Mesodermal cell (in vitro differentiated cells): ENCODE results near the gene MACROD2. TPM values are rescaled to one million over a fixed set of nuclear protein-coding genes. Genes with fewer than 3 reads are reported as not detected.
"Not testable (repeated sequence)": the region's sequence is repeated elsewhere in the genome, so short reads cannot be mapped to it uniquely, and the experiment has no call there.

ENCODE experiments used
- H3K27ac ChIP-seq: 2 replicates; pipeline ENCODE4 v1.7.0; 2013; ENCODE audit warnings: mild to moderate bottlenecking, low read depth, low read length, moderate library complexity; ENCODE audit not compliant: severe bottlenecking
- H3K36me3 ChIP-seq: 2 replicates; pipeline ENCODE4 v1.7.1; 2013; ENCODE audit warnings: mild to moderate bottlenecking, low read length, moderate library complexity; ENCODE audit not compliant: control insufficient read depth, insufficient read depth
- H3K4me1 ChIP-seq: one replicate; pipeline ENCODE4 v1.7.1; 2013; ENCODE audit warnings: mild to moderate bottlenecking, low read length; ENCODE audit not compliant: insufficient read depth, control insufficient read depth, poor library complexity, severe bottlenecking
- H3K4me3 ChIP-seq: 2 replicates; pipeline ENCODE4 v1.7.0; 2013; ENCODE audit warnings: low read length, control low read depth, mild to moderate bottlenecking; ENCODE audit not compliant: insufficient read depth, poor library complexity, severe bottlenecking; ENCODE audit errors: extremely low read depth
- H3K9me3 ChIP-seq: 2 replicates; pipeline ENCODE4 v1.7.1; 2013; ENCODE audit warnings: mild to moderate bottlenecking, low read length, moderate library complexity; ENCODE audit not compliant: control insufficient read depth
- WGBS, 2 experiments: methylation state at CpG; one replicate each; pipeline ENCODE4 v1.1.5; 2013; ENCODE audit warnings: missing lambda C conversion rate in 2 of 2; ENCODE audit not compliant: insufficient coverage in 2 of 2; 5-methylcytosine and 5-hydroxymethylcytosine counted together
- polyA plus RNA-seq, 2 experiments: library from polyadenylated mRNA; stranded (reverse); fragments of 50-300 nt; gene quantifications; one replicate each; pipeline ENCODE4 v1.2.3, GENCODE V29; 2013

Gene MACROD2
- 2.1 TPM for polyA plus RNA-seq (2013, experiment 1 of 2)
- 1.1 TPM for polyA plus RNA-seq (2013, experiment 2 of 2)

DNA sequence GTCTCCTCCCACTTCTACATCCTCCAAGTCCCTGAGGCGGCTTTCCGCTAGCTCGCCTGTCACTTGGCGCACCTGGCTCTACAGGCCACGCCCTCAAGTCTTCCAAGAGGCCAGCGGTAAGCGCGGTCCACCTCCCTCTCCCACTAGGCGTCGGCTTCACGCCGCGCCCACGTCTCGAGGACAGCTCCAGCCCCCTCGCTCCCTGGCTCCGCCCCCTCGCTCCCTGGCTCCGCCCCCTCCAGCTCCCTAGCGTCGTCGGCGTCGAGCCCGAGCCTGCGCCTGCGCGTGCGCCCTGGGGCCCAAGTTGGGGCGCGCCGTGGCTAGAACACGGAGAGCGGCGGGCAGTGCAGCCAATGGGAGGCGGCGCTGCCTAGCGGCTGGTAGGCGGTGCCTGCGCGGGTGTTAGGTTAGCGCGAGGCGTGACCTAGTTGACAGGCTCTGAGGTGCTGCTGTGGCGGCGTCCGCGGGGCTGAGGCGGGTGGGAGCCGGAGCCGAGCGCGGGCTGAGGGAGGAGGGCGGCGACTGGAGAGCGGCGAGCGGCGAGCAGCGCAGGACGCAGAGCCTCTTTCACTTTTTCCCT lies at the start of gene MACROD2:
TSS of gene MACROD2 (plus strand) at position 431 of the 580 bp plus-strand sequence.
- 1 to 4% methylated on average over 29 to 49 of the region's 61 CpGs for WGBS, 2 experiments
- H3K4me3 ChIP-seq = peak within 1 kb of the TSS; percentile 54
- peaks cover 9% of the 10 kb centered on the region for H3K9me3 ChIP-seq
- no peaks in the 10 kb centered on the region for H3K4me1 ChIP-seq
- no peak within 1 kb of the TSS for H3K27ac ChIP-seq
- no peaks in the 10 kb centered on the region for H3K36me3 ChIP-seq

DNA sequence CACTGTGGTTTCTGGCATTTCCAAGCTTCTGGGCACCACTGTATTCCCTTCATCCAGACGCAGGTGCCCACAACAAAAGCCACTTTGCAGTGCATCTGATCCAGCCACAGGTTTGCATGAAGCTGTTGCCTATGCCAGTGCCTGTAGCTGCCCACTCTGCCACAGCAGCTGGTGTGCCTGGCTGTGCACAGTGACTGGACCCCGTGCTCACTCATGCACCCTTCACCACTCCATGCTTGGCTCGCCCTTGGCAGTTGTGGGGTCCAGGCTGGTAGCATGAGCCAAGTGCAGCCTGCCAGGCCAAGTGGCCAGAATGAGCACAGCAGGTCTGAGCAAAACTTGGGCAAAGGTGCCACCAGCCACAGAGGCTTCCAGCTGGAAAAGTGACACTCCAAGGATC lies 47.6 kb upstream of the MACROD2 start:
- Histone ChIP-seq H3K4me1 (no peaks in the 10 kb centered on the region), H3K4me3 (no peak overlapping the region), H3K27ac (no peak overlapping the region), H3K36me3 (no peaks in the 10 kb centered on the region), H3K9me3 (no peaks in the 10 kb centered on the region)
- WGBS, 2 experiments = 80 to 85% methylated on average over 1 to 3 of the region's 3 CpGs

DNA sequence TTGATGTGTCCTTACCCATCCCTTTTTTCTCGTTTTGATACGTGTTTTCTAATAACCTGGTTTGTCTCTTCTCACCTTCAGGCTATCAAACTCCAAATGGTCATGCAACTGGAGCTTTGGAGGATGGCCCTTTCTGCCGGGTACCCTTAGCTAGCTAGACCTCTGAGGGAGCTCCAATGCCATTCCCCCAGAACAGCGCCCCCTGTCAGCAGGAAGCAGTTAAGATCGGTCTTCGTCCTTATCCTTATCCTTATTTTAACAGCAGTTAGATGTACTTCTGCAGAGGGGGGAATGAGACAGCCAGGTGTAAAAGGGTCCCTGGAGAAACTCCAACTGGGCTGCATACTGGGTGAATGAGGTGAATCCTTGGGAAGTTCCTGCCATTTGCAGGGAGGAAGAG lies 42.1 kb upstream of the MACROD2 start:
- Histone ChIP-seq H3K9me3 (no peaks in the 10 kb centered on the region), H3K36me3 (no peaks in the 10 kb centered on the region), H3K27ac (no peak overlapping the region), H3K4me1 (no peaks in the 10 kb centered on the region), H3K4me3 (no peak overlapping the region)
- 87 to 93% methylated on average over 3 of the region's 6 CpGs for WGBS, 2 experiments

DNA sequence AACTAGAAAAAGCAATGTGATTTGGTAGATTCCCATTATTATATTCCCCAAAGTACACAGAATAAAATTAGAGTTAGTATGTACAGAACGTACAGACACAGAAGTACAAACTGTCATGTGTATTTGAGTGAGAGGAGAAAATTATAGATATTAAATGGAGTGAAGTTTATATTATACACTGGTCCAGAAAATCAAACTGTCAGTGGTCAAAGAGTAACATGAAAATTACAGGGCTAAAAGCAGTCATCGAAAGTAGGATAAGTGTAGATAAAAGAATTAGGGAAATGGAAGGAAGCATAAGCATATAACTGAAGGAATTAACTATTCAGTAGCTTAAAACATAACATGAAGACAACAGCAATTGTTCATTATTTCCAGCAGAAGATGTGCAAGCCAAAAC lies 35.2 kb upstream of the MACROD2 start:
- H3K4me1 ChIP-seq = no peaks in the 10 kb centered on the region
- WGBS, 2 experiments = no CpG with 5 or more reads among the region's 2 CpGs
- no peak overlapping the region for H3K4me3 ChIP-seq
- H3K27ac ChIP-seq = no peak overlapping the region
- no peaks in the 10 kb centered on the region for H3K9me3 ChIP-seq
- no peaks in the 10 kb centered on the region for H3K36me3 ChIP-seq

DNA sequence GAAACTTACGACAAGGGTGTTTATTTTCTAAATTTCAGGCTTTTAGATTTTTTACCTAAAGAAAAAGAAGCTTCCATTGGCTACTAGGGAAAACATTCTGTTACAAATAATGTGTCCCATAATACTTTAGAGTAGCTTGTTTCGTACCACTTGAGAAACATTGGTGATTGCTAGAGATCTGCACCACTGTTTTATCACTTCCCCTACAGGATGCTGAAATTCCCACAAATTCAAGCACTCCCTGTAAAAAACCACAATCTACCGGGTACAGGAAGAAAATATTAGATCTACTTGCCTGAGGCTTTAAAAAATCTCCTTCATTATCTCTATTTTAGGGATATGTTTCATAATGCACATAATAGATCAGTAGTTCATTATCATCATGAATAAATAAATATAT lies 34.8 kb upstream of the MACROD2 start:
- Histone ChIP-seq H3K4me1 (no peaks in the 10 kb centered on the region), H3K36me3 (no peaks in the 10 kb centered on the region), H3K27ac (no peak overlapping the region), H3K9me3 (no peaks in the 10 kb centered on the region), H3K4me3 (no peak overlapping the region)
- 100% methylated on average over 1 of the region's 3 CpGs; no CpG with 5 or more reads in 1 of the 2 experiments for WGBS, 2 experiments

DNA sequence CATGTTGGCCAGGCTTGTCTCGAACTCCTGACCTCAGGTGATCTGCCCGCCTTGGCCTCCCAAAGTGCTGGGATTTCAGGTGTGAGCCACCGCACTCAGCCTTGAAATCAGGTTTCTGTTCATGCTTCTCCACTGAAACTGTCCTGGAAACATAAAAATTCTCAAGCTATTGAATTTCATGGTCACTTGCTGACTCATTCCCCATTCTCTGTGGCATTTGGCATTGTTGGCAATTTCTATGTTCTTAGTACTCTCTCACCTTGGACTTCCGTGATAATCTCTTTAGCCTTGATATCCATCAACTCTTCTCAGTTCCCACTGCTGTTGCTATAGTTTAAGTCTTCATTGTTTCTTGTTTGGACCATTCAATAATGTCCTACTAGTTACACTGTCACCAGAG lies 11.1 kb upstream of the MACROD2 start:
- WGBS, 2 experiments = 66 to 70% methylated on average over 4 of the region's 4 CpGs
- no peaks in the 10 kb centered on the region for H3K9me3 ChIP-seq
- H3K27ac ChIP-seq = no peak overlapping the region
- no peak overlapping the region for H3K4me3 ChIP-seq
- no peaks in the 10 kb centered on the region for H3K36me3 ChIP-seq
- no peaks in the 10 kb centered on the region for H3K4me1 ChIP-seq

DNA sequence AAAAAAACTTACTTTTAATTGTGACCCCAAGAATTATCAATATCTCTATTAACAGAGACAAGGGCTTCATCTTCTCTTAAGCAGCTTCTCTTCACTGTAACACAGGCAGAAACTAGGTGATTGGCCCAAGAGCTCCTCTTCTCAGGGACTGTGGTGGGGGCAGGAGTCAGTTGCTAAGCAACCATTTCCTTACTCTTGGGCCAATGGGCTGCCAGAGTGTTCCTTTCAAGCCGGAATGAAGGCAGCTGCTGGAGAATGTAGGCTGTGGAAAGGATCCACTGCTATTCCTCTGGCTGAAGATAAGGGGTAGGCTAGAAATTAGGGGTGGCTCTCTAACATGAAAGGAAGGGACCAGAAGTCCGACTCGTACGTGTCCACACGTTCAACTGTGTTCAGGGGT lies 4.9 kb upstream of the MACROD2 start, which contains the start of gene SEL1L2:
TSS of gene SEL1L2 (minus strand) at position 150 of the 400 bp plus-strand sequence. CDS start at position 70, 80 bp downstream.
- Histone ChIP-seq H3K9me3 (peaks cover 9% of the 10 kb centered on the region), H3K4me1 (no peaks in the 10 kb centered on the region), H3K27ac (no peak within 1 kb of the TSS), H3K36me3 (no peaks in the 10 kb centered on the region), H3K4me3 (no peak within 1 kb of the TSS)
- WGBS, 2 experiments = 30 to 59% methylated on average over 1 to 5 of the region's 5 CpGs

DNA sequence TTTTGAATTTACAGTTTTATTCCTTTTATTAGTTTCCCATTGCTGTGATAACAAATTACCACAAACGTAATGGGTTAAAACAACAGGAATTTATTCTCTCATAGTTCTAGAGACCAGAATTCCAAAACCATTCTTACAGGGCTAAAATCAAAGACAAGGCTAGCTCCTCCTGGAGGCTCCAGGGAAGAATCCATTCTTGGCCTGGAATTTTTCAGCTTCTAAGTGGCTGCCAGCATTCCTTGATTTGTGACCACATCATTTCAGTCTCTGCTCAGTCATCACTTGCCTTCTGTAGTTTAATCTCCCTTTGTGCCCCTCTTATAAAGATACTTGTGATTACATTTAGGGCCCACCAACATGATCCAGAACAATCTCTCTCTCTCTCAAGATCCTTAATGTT lies 4.0 kb upstream of the MACROD2 start:
- H3K9me3 ChIP-seq = peaks cover 9% of the 10 kb centered on the region
- WGBS, 2 experiments = 75% methylated on average over 1 of the region's 1 CpG; no CpG with 5 or more reads in 1 of the 2 experiments
- no peak overlapping the region for H3K27ac ChIP-seq
- H3K4me1 ChIP-seq = no peaks in the 10 kb centered on the region
- no peaks in the 10 kb centered on the region for H3K36me3 ChIP-seq
- H3K4me3 ChIP-seq = no peak overlapping the region

DNA sequence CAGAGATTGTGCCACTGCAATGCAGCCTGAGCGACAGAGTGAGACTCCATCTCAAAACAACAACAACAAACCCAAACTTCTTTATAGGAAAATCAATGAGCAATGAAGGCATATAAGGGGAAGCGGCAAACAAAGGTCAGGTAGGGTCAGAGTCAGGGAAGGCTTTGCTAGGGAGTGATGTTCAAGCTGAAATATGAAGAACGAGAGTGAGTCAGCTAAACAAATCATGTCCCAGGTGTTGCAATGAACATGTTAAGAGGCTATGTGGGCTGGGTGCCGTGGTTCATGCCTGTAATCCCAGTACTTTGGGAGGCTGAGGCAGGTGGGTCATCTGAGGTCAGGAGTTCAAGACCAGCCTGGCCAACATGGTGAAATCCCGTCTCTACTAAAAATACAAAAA lies 3.4 kb upstream of the MACROD2 start:
- WGBS, 2 experiments = 82 to 90% methylated on average over 3 of the region's 5 CpGs
- not testable (repeated sequence) for H3K4me3 ChIP-seq, H3K36me3 ChIP-seq, H3K9me3 ChIP-seq, H3K27ac ChIP-seq, H3K4me1 ChIP-seq

DNA sequence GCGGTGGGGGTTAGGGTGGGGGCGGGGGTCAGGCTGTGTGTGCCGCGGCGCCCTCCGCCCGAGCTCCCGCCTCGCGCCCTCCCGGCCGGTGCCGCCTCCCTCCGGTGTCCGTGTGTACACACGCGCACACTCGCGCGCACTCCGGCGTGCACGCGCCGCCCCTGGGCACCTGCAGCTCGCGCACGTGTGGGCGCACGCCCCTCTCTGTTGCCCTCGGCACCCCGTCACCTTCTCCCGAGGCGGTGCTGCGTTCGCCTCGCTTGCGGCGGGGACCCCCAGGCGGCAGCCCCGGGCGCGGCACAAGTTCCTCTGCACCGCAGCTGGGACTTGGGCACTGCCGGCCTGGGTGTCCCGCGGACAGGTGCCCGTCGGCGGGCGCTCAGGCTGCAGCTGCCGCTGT lies 525 bp downstream of the MACROD2 start:
- no peaks in the 10 kb centered on the region for H3K36me3 ChIP-seq
- H3K9me3 ChIP-seq = peaks cover 9% of the 10 kb centered on the region
- peak overlapping the region; percentile 54 for H3K4me3 ChIP-seq
- no peaks in the 10 kb centered on the region for H3K4me1 ChIP-seq
- WGBS, 2 experiments = 0% methylated on average over 41 to 46 of the region's 52 CpGs
- H3K27ac ChIP-seq = no peak overlapping the region

DNA sequence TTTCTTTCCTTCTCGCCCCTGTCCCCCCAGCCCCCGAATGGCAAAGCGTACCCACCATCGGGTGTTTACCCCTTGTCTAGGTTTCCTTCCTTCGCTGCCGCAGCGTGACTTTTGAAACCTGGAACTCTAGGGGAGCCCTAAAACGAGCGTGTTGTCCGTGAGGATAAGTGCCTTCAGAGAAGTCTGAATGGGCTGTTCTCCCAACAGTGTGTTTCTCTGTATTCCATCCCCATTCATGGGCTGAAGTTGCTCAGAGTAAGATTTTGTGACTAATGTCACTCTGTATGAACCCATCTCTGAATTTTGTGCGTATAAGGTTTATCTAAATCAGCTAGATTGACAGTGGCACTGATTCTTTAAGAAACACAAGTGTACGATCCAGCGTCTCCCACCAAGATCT lies 949 bp downstream of the MACROD2 start:
- 7 to 19% methylated on average over 9 to 11 of the region's 13 CpGs for WGBS, 2 experiments
- Histone ChIP-seq H3K4me3 (peak overlapping the region; percentile 54), H3K27ac (no peak overlapping the region), H3K36me3 (no peaks in the 10 kb centered on the region), H3K4me1 (no peaks in the 10 kb centered on the region), H3K9me3 (peaks cover 9% of the 10 kb centered on the region)
